ENCODE data around the gene GDI2.

- no peak for TF ChIP-seq CTCF (conservative IDR thresholded peaks at IDR 0.05; ENCODE audit: low read length)
- TF ChIP-seq EZH2phosphoT487 (IDR thresholded peaks at IDR 0.05; ENCODE audit: borderline replicate concordance, low read depth, low read length): no peak
Measured at GRCh38 chr10:5743736-5744135, 69.5 kb downstream of the GDI2 start.

Measured in OCI-LY7 (cell line).